Heart left ventricle (tissue), 16 donors: ENCODE measurements around the gene AGXT2. TPM values are rescaled to one million over a fixed set of nuclear protein-coding genes. Genes with fewer than 3 reads are reported as not detected.

Source experiments
- ATAC-seq, 4 donors: fragments of 200-7000 bp; cut with Tn5 transposase; one replicate each; pipeline ENCODE4 v1.9.1; 2020 to 2022; ENCODE audit warnings: moderate library complexity in 4 of 4, mild to moderate bottlenecking in 3 of 4, moderate number of reproducible peaks in 1 of 4
- DNase-seq, 5 donors: peaks; one replicate each; pipeline ENCODE4 v3.0.0-alpha.2; 2020
- H3K27ac ChIP-seq, 12 donors: fragments of 200-600 bp; sonication (generic) in 4 of 12; one replicate each; pipeline versions ENCODE4 v1.5.0 to v1.8.0; 2016 to 2022; ENCODE audit warnings: mild to moderate bottlenecking in 2 of 12
- H3K27me3 ChIP-seq, 9 donors: fragments of 200-600 bp; sonication (generic) in 2 of 9; one replicate each; pipeline versions ENCODE4 v1.5.1 to v1.8.0; 2016 to 2022; ENCODE audit warnings: mild to moderate bottlenecking in 3 of 9
- H3K36me3 ChIP-seq, 9 donors: fragments of 200-600 bp; sonication (generic) in 2 of 9; one replicate each; pipeline versions ENCODE4 v1.5.0 to v1.8.0; 2018 to 2022; ENCODE audit warnings: mild to moderate bottlenecking in 2 of 9
- H3K4me1 ChIP-seq, 12 donors: fragments of 200-600 bp; sonication (generic) in 4 of 12; one replicate each; pipeline versions ENCODE4 v1.5.0 to v1.8.0; 2016 to 2022; ENCODE audit warnings: mild to moderate bottlenecking in 3 of 12
- H3K4me3 ChIP-seq, 12 donors: fragments of 200-600 bp; sonication (generic) in 4 of 12; one replicate each; pipeline versions ENCODE4 v1.5.0 to v1.8.0; 2017 to 2022; ENCODE audit warnings: mild to moderate bottlenecking in 9 of 12, moderate library complexity in 4 of 12
- H3K9me3 ChIP-seq, 12 donors: fragments of 200-600 bp; sonication (generic) in 4 of 12; one replicate each; pipeline versions ENCODE4 v1.5.0 to v1.8.0; 2016 to 2022; ENCODE audit warnings: mild to moderate bottlenecking in 1 of 12
- POLR2A ChIP-seq, 2 donors: fragments of 450-650 bp; IDR thresholded peaks; one replicate each; pipeline ENCODE4 v1.6.1; 2017; ENCODE audit warnings: antibody characterized with exemption in 2 of 2, mild to moderate bottlenecking in 2 of 2, moderate library complexity in 2 of 2
- WGBS, 4 donors: extraction: QIAGEN DNeasy Blood & Tissue Kit in 2 of 4; methylation state at CpG; one replicate each; pipeline versions ENCODE4 v1.1.5 to v1.1.7; 2013 to 2018; 5-methylcytosine and 5-hydroxymethylcytosine counted together
- intact Hi-C, 10 donors: fragments of 100-400 bp; cut with DNase I; formaldehyde crosslinking; loops; one replicate each; pipeline versions ENCODE4 v1.11.1 to v1.14.2; 2022
- polyA plus RNA-seq, 2 donors: library from polyadenylated mRNA; stranded (reverse); fragments of 200-250 nt; gene quantifications; one replicate each; pipeline ENCODE4 v1.2.3, GENCODE V29; 2013
- total RNA-seq, 9 donors: library from RNA; depleted of rRNA in 2 of 9; stranded (reverse); fragments of >200 nt in 2 of 9; fragmentation: NEBNext Ultra II Directional in 3 of 9; extraction: Animal tissue kit (Norgen Biotek cat#: 25700) in 3 of 9; gene quantifications; one replicate each; pipeline versions ENCODE4 v1.1.0 to v1.2.4, GENCODE V29; 2016 to 2023
- TF ChIP-seq, protein P1 (sequence below), 12 donors: fragments of 200-600 bp; sonication (generic) in 4 of 12; IDR thresholded peaks; one replicate each; pipeline versions ENCODE4 v1.5.0 to v1.8.0; 2018 to 2022; ENCODE audit warnings: antibody characterized with exemption in 12 of 12, mild to moderate bottlenecking in 5 of 12
- donor health status: ischemic (EF 13 %, LVEDD 7.1; RV severe dilation, severe dysfunction).
- donor health status: healthy with polysubstance abuse.
- donor health status: DM: no; HTN: yes; CAD: no.
- donor health status: DM: no; HTN: no; CAD: no.
- donor health status: ischemic (EF 25% LVEDD 6.9; RV normal size, moderate dysfunction).
- donor health status: ischemic (EF 25% LVEDD 5.7; RV mildly dilated, moderate dysfunction).
- donor health status: healthy.
- donor health status: DM: yes; HTN: yes; CAD: no.
- donor health status: ischemic (EF 35%, LVEDD 5.7; RV mildly dilated, moderate dysfunction).
- donor health status: nonischemic (EF 11% LVEDD 7.7; RV severe dilation, severe dysfunction).
- donor health status: DM: yes; HTN: yes; CAD: no.
- donor health status: PGD.
- donor health status: ischemic (EF 29% LVEDD 5.4; RV normal size, mild dysfunction).
- donor health status: nonischemic (EF 23%, LVEDD 6.1; RV moderate dilation, normal function).

The AGXT2 gene
- total and polyA plus RNA-seq, 11 donors, result not detected

GRCh38 chr5:35035271-35035670 lies 12.5 kb downstream of the AGXT2 start:
- intact Hi-C loops, result no loop called here
- Histone ChIP-seq H3K4me1 (no peaks in the 10 kb centered on the region), H3K36me3 (no peaks in the 10 kb centered on the region), H3K4me3 (no peak overlapping the region), H3K9me3 (no peaks in the 10 kb centered on the region), H3K27ac (no peak overlapping the region), H3K27me3 (peaks cover 0 to 8% (median 0%) of the 10 kb centered on the region in 9 donors)
- 82 to 92% (median 90%) methylated on average over 3 of the region's 3 CpGs for WGBS, 4 donors
- DNase-seq (no peak), ATAC-seq (no peak)
- TF ChIP-seq POLR2A (IDR thresholded peaks at IDR 0.05), result no peak
- TF ChIP-seq, protein P1, sequence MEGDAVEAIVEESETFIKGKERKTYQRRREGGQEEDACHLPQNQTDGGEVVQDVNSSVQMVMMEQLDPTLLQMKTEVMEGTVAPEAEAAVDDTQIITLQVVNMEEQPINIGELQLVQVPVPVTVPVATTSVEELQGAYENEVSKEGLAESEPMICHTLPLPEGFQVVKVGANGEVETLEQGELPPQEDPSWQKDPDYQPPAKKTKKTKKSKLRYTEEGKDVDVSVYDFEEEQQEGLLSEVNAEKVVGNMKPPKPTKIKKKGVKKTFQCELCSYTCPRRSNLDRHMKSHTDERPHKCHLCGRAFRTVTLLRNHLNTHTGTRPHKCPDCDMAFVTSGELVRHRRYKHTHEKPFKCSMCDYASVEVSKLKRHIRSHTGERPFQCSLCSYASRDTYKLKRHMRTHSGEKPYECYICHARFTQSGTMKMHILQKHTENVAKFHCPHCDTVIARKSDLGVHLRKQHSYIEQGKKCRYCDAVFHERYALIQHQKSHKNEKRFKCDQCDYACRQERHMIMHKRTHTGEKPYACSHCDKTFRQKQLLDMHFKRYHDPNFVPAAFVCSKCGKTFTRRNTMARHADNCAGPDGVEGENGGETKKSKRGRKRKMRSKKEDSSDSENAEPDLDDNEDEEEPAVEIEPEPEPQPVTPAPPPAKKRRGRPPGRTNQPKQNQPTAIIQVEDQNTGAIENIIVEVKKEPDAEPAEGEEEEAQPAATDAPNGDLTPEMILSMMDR (IDR thresholded peaks at IDR 0.05), result no peak

- ATAC-seq (no peak), DNase-seq (no peak)
- intact Hi-C loops, result no loop called here
- WGBS, 4 donors, result 47 to 60% (median 53%) methylated on average over 6 of the region's 6 CpGs
- Histone ChIP-seq H3K27me3 (peaks cover 0 to 3% (median 0%) of the 10 kb centered on the region in 9 donors), H3K4me1 (no peaks in the 10 kb centered on the region), H3K4me3 (no peak overlapping the region), H3K9me3 (no peaks in the 10 kb centered on the region), H3K36me3 (no peaks in the 10 kb centered on the region), H3K27ac (no peak overlapping the region)
- TF ChIP-seq POLR2A (IDR thresholded peaks at IDR 0.05), result no peak
- TF ChIP-seq, protein P1 (IDR thresholded peaks at IDR 0.05), result no peak
Observed at GRCh38 chr5:35032356-35032755, 15.4 kb downstream of the AGXT2 start.

GRCh38 chr5:35031276-35031675 lies 16.5 kb downstream of the AGXT2 start:
- WGBS, 4 donors, result 72 to 89% (median 83%) methylated on average over 5 of the region's 5 CpGs
- TF ChIP-seq, protein P1 (IDR thresholded peaks at IDR 0.05), result no peak
- no peak for TF ChIP-seq POLR2A (IDR thresholded peaks at IDR 0.05)
- Histone ChIP-seq H3K9me3 (no peaks in the 10 kb centered on the region), H3K27ac (no peak overlapping the region), H3K4me1 (no peaks in the 10 kb centered on the region), H3K27me3 (peaks cover 0 to 8% (median 0%) of the 10 kb centered on the region in 9 donors), H3K36me3 (no peaks in the 10 kb centered on the region), H3K4me3 (no peak overlapping the region)
- intact Hi-C loops, result no loop called here
- ATAC-seq, result no peak
- no peak for DNase-seq

- ATAC-seq (no peak), DNase-seq (no peak)
- Histone ChIP-seq H3K27ac (no peak overlapping the region), H3K4me3 (no peak overlapping the region), H3K27me3 (peaks cover 0 to 8% (median 0%) of the 10 kb centered on the region in 9 donors), H3K4me1 (no peaks in the 10 kb centered on the region), H3K9me3 (no peaks in the 10 kb centered on the region), H3K36me3 (no peaks in the 10 kb centered on the region)
- 78 to 85% (median 82%) methylated on average over 10 of the region's 10 CpGs for WGBS, 4 donors
- intact Hi-C loops, result no loop called here
- TF ChIP-seq, protein P1 (IDR thresholded peaks at IDR 0.05), result no peak
Observed at GRCh38 chr5:35030426-35031100, 17.2 kb downstream of the AGXT2 start.
